Measurements from ENCODE around the gene FAM162A. TPM values are rescaled to one million over a fixed set of nuclear protein-coding genes. Genes with fewer than 3 reads are reported as not detected.
"Not testable (repeated sequence)": the region's sequence is repeated elsewhere in the genome, so short reads cannot be mapped to it uniquely, and the experiment has no call there.

The FAM162A gene
- total RNA-seq = 10.3 TPM

- peak; percentile 93 for DNase-seq
These were observed at the start of gene FAM162A for GRCh38 chr3:122383771-122384697. Gene FAM162A, plus strand, starts transcription at chr3:122384182. Its CDS starts 84 bp downstream, at chr3:122384266.

- no peak for DNase-seq
These were observed 41.2 kb upstream of the FAM162A start for GRCh38 chr3:122342803-122343202.

GRCh38 chr3:122343654-122344053, 40.3 kb upstream of the FAM162A start:
- no peak for DNase-seq

GRCh38 chr3:122349171-122349570, 34.8 kb upstream of the FAM162A start:
- DNase-seq = no peak

- DNase-seq = no peak
These were observed 33.1 kb upstream of the FAM162A start for GRCh38 chr3:122350814-122351418.

- no peak for DNase-seq
These were observed 32.4 kb upstream of the FAM162A start for GRCh38 chr3:122351612-122352011.

GRCh38 chr3:122353215-122353614, 30.8 kb upstream of the FAM162A start:
- no peak for DNase-seq

GRCh38 chr3:122353893-122354401, 30.0 kb upstream of the FAM162A start:
- no peak for DNase-seq

GRCh38 chr3:122355612-122356011, 28.4 kb upstream of the FAM162A start:
- no peak for DNase-seq

GRCh38 chr3:122356402-122356801, 27.6 kb upstream of the FAM162A start:
- DNase-seq = no peak

- DNase-seq = no peak
These were observed 25.9 kb upstream of the FAM162A start for GRCh38 chr3:122357828-122358702.

- DNase-seq = no peak
These were observed 25.3 kb upstream of the FAM162A start for GRCh38 chr3:122358703-122359032.

- DNase-seq = no peak
These were observed 22.0 kb upstream of the FAM162A start for GRCh38 chr3:122362026-122362425.

- no peak for DNase-seq
These were observed 19.5 kb upstream of the FAM162A start for GRCh38 chr3:122364490-122364889.

- DNase-seq = no peak
These were observed 18.9 kb upstream of the FAM162A start for GRCh38 chr3:122365073-122365472.

GRCh38 chr3:122365582-122366378, 18.2 kb upstream of the FAM162A start:
- not testable (repeated sequence) for DNase-seq

- DNase-seq = no peak
These were observed 17.6 kb upstream of the FAM162A start for GRCh38 chr3:122366379-122366749.

GRCh38 chr3:122374034-122374433, 9.9 kb upstream of the FAM162A start:
- DNase-seq = no peak

GRCh38 chr3:122377975-122378374, 6.0 kb upstream of the FAM162A start:
- no peak for DNase-seq

- peak; percentile 83 for DNase-seq
These were observed 905 bp upstream of the FAM162A start, which contains the start of gene MIX23 for GRCh38 chr3:122382888-122383666. Gene MIX23, minus strand, starts transcription at chr3:122383231. Its CDS starts 7 bp downstream, at chr3:122383224.

GRCh38 chr3:122387709-122388108, 3.7 kb downstream of the FAM162A start:
- no peak for DNase-seq

All from occipital lobe (tissue), 2 donors.